ENCODE measurements around the gene EVC. TPM values are rescaled to one million over a fixed set of nuclear protein-coding genes. Genes with fewer than 3 reads are reported as not detected.

EVC gene
- total and polyA plus RNA-seq, 2 of the 8 experiments (the other 6 are each of a cell fraction or from before 2014, with no cell fraction given), result 2.6 to 9.8 TPM

GRCh38 chr4:5720157-5720850 lies 9.3 kb downstream of the EVC start (continued):
- TF ChIP-seq GABPA (IDR thresholded peaks at IDR 0.05; ENCODE audit: borderline replicate concordance, insufficient read depth, low read length) (no peak), EGR1 (IDR thresholded peaks at IDR 0.05; ENCODE audit: borderline replicate concordance, low read depth, low read length) (no peak), FOSL1 (IDR thresholded peaks at IDR 0.05; ENCODE audit: insufficient read depth, low read depth, low read length) (no peak), CTBP2 (IDR thresholded peaks at IDR 0.05; ENCODE audit: borderline replicate concordance, insufficient read depth, insufficient read length, low read length) (no peak)

Measured in H1 (cell line).